GM18507 (cell line): Measurements from ENCODE around the gene DIRAS3.
"Not testable (repeated sequence)": the region's sequence is repeated elsewhere in the genome, so short reads cannot be mapped to it uniquely, and the experiment has no call there.

ENCODE experiments used
- DNase-seq: peaks from one replicate; pipeline ENCODE4 v3.0.0; 2011; ENCODE audit warnings: low read depth; ENCODE audit not compliant: insufficient read length; ENCODE audit errors: extremely low spot score
- FAIRE-seq: peaks from 2 replicates; lab custom pipeline; 2011; peaks lifted over from hg19 to GRCh38; lab: Jason Lieb, UNC

Gene DIRAS3

GRCh38 chr1:68049941-68050878, at the start of gene DIRAS3:
Gene DIRAS3 (minus strand): TSS chr1:68050627. CDS start chr1:68047297, 3,330 bp downstream.
- no peak for FAIRE-seq
- DNase-seq, result no peak

- FAIRE-seq (no peak), DNase-seq (no peak)
Measured at GRCh38 chr1:68093737-68094136, 43.3 kb upstream of the DIRAS3 start.

- FAIRE-seq (no peak), DNase-seq (no peak)
Measured at GRCh38 chr1:68087184-68087583, 36.8 kb upstream of the DIRAS3 start.

- DNase-seq, result no peak
- FAIRE-seq, result no peak
Measured at GRCh38 chr1:68085752-68086151, 35.3 kb upstream of the DIRAS3 start.

GRCh38 chr1:68083686-68084085, 33.3 kb upstream of the DIRAS3 start:
- no peak for DNase-seq
- no peak for FAIRE-seq

GRCh38 chr1:68081775-68082283, 31.4 kb upstream of the DIRAS3 start:
- FAIRE-seq (no peak), DNase-seq (no peak)

- DNase-seq (no peak), FAIRE-seq (no peak)
Measured at GRCh38 chr1:68078647-68079046, 28.2 kb upstream of the DIRAS3 start.

GRCh38 chr1:68074472-68074871, 24.0 kb upstream of the DIRAS3 start:
- no peak for DNase-seq
- no peak for FAIRE-seq

- DNase-seq, result no peak
- FAIRE-seq, result no peak
Measured at GRCh38 chr1:68065766-68066165, 15.3 kb upstream of the DIRAS3 start.

GRCh38 chr1:68058053-68058452, 7.6 kb upstream of the DIRAS3 start:
- DNase-seq, result not testable (repeated sequence)

GRCh38 chr1:68057564-68057963, 7.1 kb upstream of the DIRAS3 start:
- no peak for FAIRE-seq
- DNase-seq, result no peak

More at GRCh38 chr1:68058053-68058452, 7.6 kb upstream of the DIRAS3 start:
- not testable (repeated sequence) for FAIRE-seq

GRCh38 chr1:68057050-68057449, 6.6 kb upstream of the DIRAS3 start:
- FAIRE-seq (no peak), DNase-seq (no peak)

GRCh38 chr1:68051475-68051874, 1.0 kb upstream of the DIRAS3 start:
- no peak for FAIRE-seq
- no peak for DNase-seq

- no peak for FAIRE-seq
- no peak for DNase-seq
Measured at GRCh38 chr1:68047659-68048026, 2.8 kb downstream of the DIRAS3 start.

GRCh38 chr1:68046885-68047658, 3.4 kb downstream of the DIRAS3 start:
- FAIRE-seq (no peak), DNase-seq (no peak)

- no peak for FAIRE-seq
- no peak for DNase-seq
Measured at GRCh38 chr1:68046423-68046822, 4.0 kb downstream of the DIRAS3 start.

GRCh38 chr1:68045511-68046180, 4.8 kb downstream of the DIRAS3 start:
- no peak for FAIRE-seq
- no peak for DNase-seq

GRCh38 chr1:68043443-68044090, 6.9 kb downstream of the DIRAS3 start:
- FAIRE-seq, result no peak
- no peak for DNase-seq

- FAIRE-seq, result no peak
- no peak for DNase-seq
Measured at GRCh38 chr1:68036946-68037345, 13.5 kb downstream of the DIRAS3 start.
